ENCODE data around the gene WNT5A.

WNT5A gene

GRCh38 chr3:55481744-55482495, 5.2 kb downstream of the WNT5A start:
- DNase-seq (ENCODE audit: low read depth, low spot score): no peak

DNA sequence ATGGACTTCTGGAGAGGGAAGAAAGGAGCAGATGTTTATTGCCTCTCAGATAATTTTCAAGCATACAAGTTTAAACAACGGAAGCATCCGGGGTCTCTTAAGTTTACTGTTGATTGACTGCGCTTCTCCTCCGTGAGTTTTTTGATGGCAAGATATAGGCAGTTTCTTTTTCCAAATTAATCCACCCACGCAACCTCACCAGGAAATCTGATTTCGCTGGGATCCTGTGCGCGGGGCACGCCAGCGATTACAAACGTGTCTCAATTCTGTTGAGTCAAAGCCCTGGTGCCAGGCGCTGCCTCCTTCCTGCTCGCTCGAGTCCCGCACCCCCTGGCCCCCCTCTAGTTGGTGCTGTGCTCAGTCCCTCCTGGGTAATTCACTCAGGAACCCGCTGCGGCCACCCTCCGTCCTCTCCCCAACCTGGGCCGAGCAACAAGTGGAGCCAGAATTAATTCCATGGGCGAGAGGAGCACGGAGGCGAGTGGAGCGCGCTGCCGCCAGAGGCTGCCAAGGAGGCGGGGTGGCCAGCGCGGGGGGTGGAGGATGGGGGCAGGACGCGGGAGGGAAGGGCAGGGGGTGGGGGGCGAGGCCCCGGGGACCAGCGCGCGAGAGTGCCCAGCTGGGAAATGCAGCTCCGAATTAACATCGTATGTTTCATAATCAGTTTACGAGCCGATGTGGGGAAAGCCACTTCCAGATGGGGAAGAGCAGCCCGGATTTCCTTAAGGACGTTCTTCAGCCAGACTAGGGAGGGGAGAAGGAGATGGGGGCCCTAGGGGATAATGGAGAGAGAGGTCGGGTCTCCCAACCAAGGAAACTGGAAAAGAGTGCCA, 6.0 kb downstream of the WNT5A start:
- no peak for DNase-seq (ENCODE audit: low read depth, low spot score)

GRCh38 chr3:55477306-55478303, 9.5 kb downstream of the WNT5A start:
- DNase-seq (ENCODE audit: low read depth, low spot score): no peak

DNA sequence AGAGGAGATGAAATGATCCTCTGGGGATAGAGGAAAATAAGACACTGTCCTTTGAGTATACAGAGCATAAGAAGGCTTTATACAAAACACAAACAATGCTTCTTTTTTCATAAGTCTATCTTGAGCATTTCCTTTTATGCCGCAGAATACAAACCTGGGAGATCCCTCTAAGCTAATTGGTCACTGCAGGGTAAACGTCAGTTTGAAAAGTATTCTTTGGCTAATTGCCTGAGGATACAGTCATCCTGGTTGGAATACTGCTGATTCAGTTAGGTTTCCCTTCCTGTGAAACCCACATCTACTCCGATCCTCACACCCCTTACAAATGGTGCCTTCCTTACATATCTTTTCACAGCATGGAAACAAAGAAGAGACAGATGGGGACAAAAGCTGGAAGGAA, 10.6 kb downstream of the WNT5A start:
- DNase-seq (ENCODE audit: low read depth, low spot score): no peak

- no peak for DNase-seq (ENCODE audit: low read depth, low spot score)
These were observed 12.9 kb downstream of the WNT5A start for GRCh38 chr3:55474213-55474632.

GRCh38 chr3:55473788-55474187, 13.3 kb downstream of the WNT5A start:
- no peak for DNase-seq (ENCODE audit: low read depth, low spot score)

GRCh38 chr3:55471522-55472280, 15.4 kb downstream of the WNT5A start:
- no peak for DNase-seq (ENCODE audit: low read depth, low spot score)

DNA sequence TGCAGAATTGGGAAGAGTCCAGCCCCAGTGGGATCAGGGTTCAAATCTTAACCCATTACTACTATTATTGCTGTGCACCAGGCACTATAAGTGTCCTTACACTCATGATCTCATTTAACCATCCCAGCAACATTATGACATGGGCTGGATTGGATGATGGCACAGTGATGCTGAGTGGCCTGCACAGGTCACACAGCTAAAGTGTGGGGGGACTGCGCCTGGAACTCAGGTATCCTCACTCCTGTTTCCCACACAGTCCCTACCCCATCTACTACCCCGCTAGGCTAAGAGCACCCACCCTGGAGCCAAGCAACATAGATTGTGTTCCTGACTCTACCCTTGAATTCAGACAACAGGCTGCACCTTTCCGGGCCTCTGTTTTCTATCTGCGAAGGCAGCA, 16.0 kb downstream of the WNT5A start:
- DNase-seq (ENCODE audit: low read depth, low spot score): no peak

GRCh38 chr3:55469957-55470526, 17.1 kb downstream of the WNT5A start:
- no peak for DNase-seq (ENCODE audit: low read depth, low spot score)

GRCh38 chr3:55468251-55468650, 18.9 kb downstream of the WNT5A start:
- no peak for DNase-seq (ENCODE audit: low read depth, low spot score)

GRCh38 chr3:55467099-55467498, 20.0 kb downstream of the WNT5A start:
- no peak for DNase-seq (ENCODE audit: low read depth, low spot score)

DNA sequence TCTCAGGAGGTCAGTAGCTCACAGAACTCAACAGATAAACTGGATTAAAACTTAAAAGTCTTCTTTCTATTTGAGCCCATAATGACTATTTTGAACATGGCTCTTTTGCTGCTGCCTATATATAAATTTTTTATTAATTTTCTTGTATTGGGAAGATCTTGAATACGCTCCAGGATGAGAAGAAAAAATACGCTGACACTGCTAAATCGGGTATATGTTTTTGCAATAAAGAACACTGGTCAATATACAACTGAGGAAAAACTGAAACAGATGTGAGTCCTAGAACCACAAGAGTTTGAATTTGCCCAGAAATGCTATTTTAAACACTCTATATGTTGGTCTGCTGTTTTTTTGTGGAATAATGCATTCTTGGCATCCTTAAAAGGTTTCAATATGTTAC, 20.6 kb downstream of the WNT5A start:
- DNase-seq (ENCODE audit: low read depth, low spot score): no peak

DNA sequence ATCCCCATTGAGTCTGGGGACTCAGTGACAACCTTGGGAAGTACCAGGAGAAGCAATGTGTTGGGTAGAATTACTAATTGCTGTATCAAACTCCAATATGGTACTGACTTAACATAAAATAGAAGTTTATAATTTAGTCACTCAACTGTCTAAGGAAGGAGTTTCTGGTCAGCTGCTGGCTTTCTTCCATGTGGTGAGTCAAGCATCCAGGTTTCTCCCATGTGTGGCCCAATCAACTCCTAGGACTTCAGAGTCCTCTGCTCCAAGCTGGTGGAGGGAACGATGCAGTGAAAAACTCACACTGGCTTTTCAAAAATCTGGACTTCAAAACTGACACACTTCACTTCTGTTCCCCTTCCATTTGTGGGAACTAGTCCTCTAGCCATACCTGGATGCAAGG, 25.2 kb downstream of the WNT5A start:
- no peak for DNase-seq (ENCODE audit: low read depth, low spot score)

DNA sequence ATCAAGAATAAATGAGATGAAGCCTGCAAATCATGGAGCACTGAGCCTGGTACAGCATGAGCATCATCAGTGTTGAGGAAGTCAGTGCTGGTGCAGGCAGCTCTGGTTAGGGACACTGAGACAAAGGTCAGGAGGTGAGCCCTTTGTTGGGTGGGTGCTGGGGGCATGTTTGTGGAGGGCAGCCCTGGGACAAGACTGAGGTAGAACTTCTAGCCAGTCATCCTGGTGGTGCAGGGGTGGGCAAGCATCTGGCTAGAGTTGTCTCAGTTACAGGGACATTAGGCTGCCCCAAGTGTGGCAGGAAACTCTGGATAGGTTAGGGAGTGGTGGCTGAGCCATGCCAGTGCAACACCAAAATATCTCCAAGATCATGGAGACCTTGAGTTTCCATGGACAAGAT, 27.3 kb downstream of the WNT5A start:
- DNase-seq (ENCODE audit: low read depth, low spot score): no peak

DNA sequence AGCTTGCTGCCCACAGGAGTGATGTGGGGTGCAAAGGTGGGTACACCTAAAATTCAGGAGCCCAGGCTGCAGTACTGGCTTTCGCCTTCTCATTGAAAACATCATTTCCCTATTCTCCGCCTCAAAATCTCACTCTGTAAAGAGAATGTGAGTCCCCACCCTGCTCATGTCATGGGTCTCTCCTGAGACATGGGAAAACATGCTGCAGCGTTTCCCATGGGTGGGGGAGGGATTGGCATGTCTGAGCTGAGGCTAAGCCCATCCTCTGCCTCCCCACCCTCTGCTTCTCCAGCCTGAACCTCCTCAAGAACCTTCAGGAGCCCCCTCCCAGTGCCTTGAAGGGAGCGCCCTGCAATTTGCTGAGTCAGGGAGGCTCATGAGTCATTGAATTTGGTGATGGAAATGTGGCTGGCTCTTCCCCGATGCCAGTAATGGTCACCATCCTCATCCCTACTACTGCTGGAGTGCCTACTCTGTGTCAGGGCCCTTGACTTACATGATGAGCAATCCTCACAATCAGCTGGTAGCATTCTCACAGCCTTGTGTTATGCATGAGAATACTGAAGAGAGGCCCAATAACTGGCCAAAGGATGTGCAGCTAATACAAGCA, 28.8 kb downstream of the WNT5A start:
- no peak for DNase-seq (ENCODE audit: low read depth, low spot score)

GRCh38 chr3:55455915-55456314, 31.2 kb downstream of the WNT5A start:
- no peak for DNase-seq (ENCODE audit: low read depth, low spot score)

- no peak for DNase-seq (ENCODE audit: low read depth, low spot score)
These were observed 32.5 kb downstream of the WNT5A start for GRCh38 chr3:55454611-55455010.

DNA sequence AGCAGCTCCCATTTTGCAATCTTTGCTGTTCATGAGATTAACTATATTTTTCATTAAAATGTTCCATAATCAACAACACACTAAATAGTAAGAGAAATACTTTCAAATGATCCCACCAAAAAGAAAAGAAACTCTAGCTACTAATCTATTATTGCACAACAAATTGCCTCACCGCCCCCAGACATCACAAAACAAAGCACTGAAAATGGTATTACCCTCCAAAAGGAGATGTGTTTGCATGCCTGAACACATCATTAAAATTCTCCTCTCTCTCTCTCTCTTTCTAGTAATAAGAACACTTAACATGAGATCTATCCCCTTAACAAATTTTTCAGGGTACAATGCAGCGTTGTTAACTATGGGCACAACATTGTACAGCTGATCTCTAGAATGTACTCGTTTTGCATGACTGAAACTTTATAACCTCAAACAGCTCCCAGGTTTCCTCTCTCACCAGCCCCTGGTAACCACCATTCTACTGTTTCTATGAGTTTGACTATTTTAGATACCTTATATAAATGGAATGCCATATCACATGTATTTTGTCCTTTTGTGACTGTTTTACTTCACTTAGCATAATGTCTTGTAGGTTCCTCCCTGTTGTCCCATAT, 33.1 kb downstream of the WNT5A start:
- no peak for DNase-seq (ENCODE audit: low read depth, low spot score)

- DNase-seq (ENCODE audit: low read depth, low spot score): no peak
These were observed 34.2 kb downstream of the WNT5A start for GRCh38 chr3:55452886-55453285.

DNA sequence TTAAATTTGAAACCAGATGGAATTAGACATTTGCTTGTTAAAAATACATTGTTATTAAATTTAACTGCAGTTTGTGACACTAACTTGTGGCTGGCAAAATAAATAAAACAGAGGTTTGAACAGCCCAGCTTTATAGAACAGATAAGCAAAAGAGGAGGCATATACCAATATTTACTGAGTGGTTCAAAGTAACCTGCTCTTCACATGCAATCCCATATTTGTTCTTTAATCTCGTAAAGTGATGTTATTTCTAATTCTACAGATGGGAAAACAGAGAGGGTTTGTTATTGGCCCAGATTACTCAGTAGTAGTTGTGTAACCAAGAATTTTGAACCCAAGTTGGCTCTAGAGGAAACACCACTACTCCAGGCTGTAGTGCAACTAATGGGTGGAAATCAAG, 37.6 kb downstream of the WNT5A start:
- no peak for DNase-seq (ENCODE audit: low read depth, low spot score)
